Measurements from ENCODE around the gene OVOL1. TPM values are rescaled to one million over a fixed set of nuclear protein-coding genes. Genes with fewer than 3 reads are reported as not detected.
"Not testable (repeated sequence)": the region's sequence is repeated elsewhere in the genome, so short reads cannot be mapped to it uniquely, and the experiment has no call there.

OVOL1 gene
- total RNA-seq, 2 donors from 2014 or later: 0.27 TPM; not detected in 1

- Histone ChIP-seq H3K4me1 (ENCODE audit: control insufficient read depth in 1 of 2, low read depth in 2 of 2) (peaks cover 0 to 12% of the 10 kb centered on the region in 2 donors), H3K9me3 (no peaks in the 10 kb centered on the region), H3K4me3 (peak overlapping the region; percentile 89), H3K27me3 (replicated peaks; ENCODE audit: insufficient read depth) (no peaks in the 10 kb centered on the region), H3K36me3 (peaks cover 4% of the 10 kb centered on the region), H3K27ac (peak overlapping the region in 1 of 2 donors; percentile 37)
- TF ChIP-seq CTCF (IDR thresholded peaks at IDR 0.05): peak; percentile 99
- ATAC-seq (ENCODE audit: insufficient number of reproducible peaks, low FRiP score, low read depth): peak; percentile 81
- peak; percentile 70 for DNase-seq (ENCODE audit: low spot score)
Observed at GRCh38 chr11:65817835-65818680, 31.2 kb downstream of the OVOL1 start.

GRCh38 chr11:65821107-65821506 lies 34.2 kb downstream of the OVOL1 start:
- no peak for ATAC-seq (ENCODE audit: insufficient number of reproducible peaks, low FRiP score, low read depth)
- Histone ChIP-seq H3K4me1 (ENCODE audit: control insufficient read depth in 1 of 2, low read depth in 2 of 2) (peaks cover 0 to 12% of the 10 kb centered on the region in 2 donors), H3K27ac (no peak overlapping the region), H3K9me3 (no peaks in the 10 kb centered on the region), H3K27me3 (replicated peaks; ENCODE audit: insufficient read depth) (no peaks in the 10 kb centered on the region), H3K4me3 (no peak overlapping the region), H3K36me3 (no peaks in the 10 kb centered on the region)
- TF ChIP-seq CTCF (IDR thresholded peaks at IDR 0.05): no peak
- no peak for DNase-seq (ENCODE audit: low spot score)

- no peak for TF ChIP-seq CTCF (IDR thresholded peaks at IDR 0.05)
- DNase-seq (ENCODE audit: low spot score): no peak
- Histone ChIP-seq H3K4me3 (no peak overlapping the region), H3K27ac (no peak overlapping the region), H3K4me1 (ENCODE audit: control insufficient read depth in 1 of 2, low read depth in 2 of 2) (no peaks in the 10 kb centered on the region), H3K9me3 (no peaks in the 10 kb centered on the region), H3K36me3 (no peaks in the 10 kb centered on the region), H3K27me3 (replicated peaks; ENCODE audit: insufficient read depth) (no peaks in the 10 kb centered on the region)
- ATAC-seq (ENCODE audit: insufficient number of reproducible peaks, low FRiP score, low read depth): no peak
Observed at GRCh38 chr11:65822776-65823528, 36.1 kb downstream of the OVOL1 start.

- ATAC-seq (ENCODE audit: insufficient number of reproducible peaks, low FRiP score, low read depth): no peak
- no peak for TF ChIP-seq CTCF (IDR thresholded peaks at IDR 0.05)
- Histone ChIP-seq H3K27ac (no peak overlapping the region), H3K27me3 (replicated peaks; ENCODE audit: insufficient read depth) (no peaks in the 10 kb centered on the region), H3K4me3 (no peak overlapping the region), H3K36me3 (no peaks in the 10 kb centered on the region), H3K4me1 (ENCODE audit: control insufficient read depth in 1 of 2, low read depth in 2 of 2) (no peaks in the 10 kb centered on the region), H3K9me3 (no peaks in the 10 kb centered on the region)
- no peak for DNase-seq (ENCODE audit: low spot score)
Observed at GRCh38 chr11:65826984-65827735, 40.3 kb downstream of the OVOL1 start.

GRCh38 chr11:65829459-65829858 lies 42.6 kb downstream of the OVOL1 start:
- TF ChIP-seq CTCF (IDR thresholded peaks at IDR 0.05): no peak
- no peak for DNase-seq (ENCODE audit: low spot score)
- no peak for ATAC-seq (ENCODE audit: insufficient number of reproducible peaks, low FRiP score, low read depth)

GRCh38 chr11:65832231-65832630 lies 45.4 kb downstream of the OVOL1 start:
- H3K4me3 ChIP-seq; H3K27ac ChIP-seq; H3K27me3 ChIP-seq (replicated peaks; ENCODE audit: insufficient read depth); DNase-seq (ENCODE audit: low spot score); ATAC-seq (ENCODE audit: insufficient number of reproducible peaks, low FRiP score, low read depth); H3K9me3 ChIP-seq; H3K36me3 ChIP-seq: not testable (repeated sequence)
- peaks cover 3 to 18% of the 10 kb centered on the region in 2 donors for H3K4me1 ChIP-seq (ENCODE audit: control insufficient read depth in 1 of 2, low read depth in 2 of 2)

More at GRCh38 chr11:65829459-65829858, 42.6 kb downstream of the OVOL1 start:
- Histone ChIP-seq H3K4me3 (no peak overlapping the region), H3K27me3 (replicated peaks; ENCODE audit: insufficient read depth) (no peaks in the 10 kb centered on the region), H3K9me3 (no peaks in the 10 kb centered on the region), H3K36me3 (no peaks in the 10 kb centered on the region), H3K27ac (no peak overlapping the region), H3K4me1 (ENCODE audit: control insufficient read depth in 1 of 2, low read depth in 2 of 2) (peaks cover 3 to 12% of the 10 kb centered on the region in 2 donors)
